OCI-LY7 (cell line): Measurements from ENCODE around the gene CEP72. TPM values are rescaled to one million over a fixed set of nuclear protein-coding genes. Genes with fewer than 3 reads are reported as not detected.
"Not testable (repeated sequence)": the region's sequence is repeated elsewhere in the genome, so short reads cannot be mapped to it uniquely, and the experiment has no call there.

Experiments used
- BruUV-seq: library from RNA; stranded (reverse); fragments of 400-500 nt; replicated peaks from 2 replicates; lab custom pipeline; 2021; lab: Mats Ljungman, UMichigan
- CTCF ChIA-PET: fragments of 300-600 bp; sonication (Branson Sonifier 250); formaldehyde crosslinking; loops from one replicate; lab custom pipeline; 2022; ENCODE audit warnings: antibody characterized with exemption; ENCODE audit not compliant: unreplicated experiment; lab: Charles Lee
- POLR2A ChIA-PET: fragments of 300-600 bp; sonication (Branson Sonifier 250); formaldehyde crosslinking; loops from one replicate; lab custom pipeline; 2022; ENCODE audit warnings: antibody characterized with exemption; lab: Charles Lee
- DNase-seq: peaks from one replicate; pipeline ENCODE4 v3.0.0-alpha.2; 2015; ENCODE audit warnings: low spot score
- H2AFZ ChIP-seq: fragments of 200-600 bp; sonication (generic), shearing (Covaris generic); 2 replicates; pipeline ENCODE4 v1.6.1; 2014; ENCODE audit warnings: mild to moderate bottlenecking, antibody characterized with exemption, low read length, moderate library complexity
- H3K27ac ChIP-seq: fragments of 200-600 bp; sonication (generic); 2 replicates; pipeline ENCODE4 v1.5.1; 2014; ENCODE audit warnings: mixed run types, low read depth, mild to moderate bottlenecking, moderate library complexity, low read length, inconsistent platforms; ENCODE audit not compliant: poor library complexity, severe bottlenecking
- H3K36me3 ChIP-seq: fragments of 200-600 bp; sonication (generic); 2 replicates; pipeline ENCODE4 v1.6.1; 2014; ENCODE audit warnings: mild to moderate bottlenecking, antibody characterized with exemption, low read length, moderate library complexity, mixed read lengths; ENCODE audit not compliant: insufficient read depth
- H3K4me1 ChIP-seq: fragments of 200-600 bp; sonication (generic); 2 replicates; pipeline ENCODE4 v1.5.1; 2014; ENCODE audit warnings: mild to moderate bottlenecking, low read length; ENCODE audit not compliant: insufficient read depth, poor library complexity, severe bottlenecking
- H3K4me2 ChIP-seq: fragments of 200-600 bp; sonication (generic); 2 replicates; pipeline ENCODE4 v1.6.1; 2014; ENCODE audit warnings: mild to moderate bottlenecking, low read length
- H3K4me3 ChIP-seq: fragments of 200-600 bp; sonication (generic); 2 replicates; pipeline ENCODE4 v1.5.1; 2014; ENCODE audit warnings: mild to moderate bottlenecking, low read depth, low read length; ENCODE audit not compliant: poor library complexity, severe bottlenecking
- H3K79me2 ChIP-seq: fragments of 200-600 bp; sonication (generic); 2 replicates; pipeline ENCODE4 v1.6.1; 2016; ENCODE audit warnings: low read depth, mild to moderate bottlenecking, low read length, moderate library complexity, mixed read lengths; ENCODE audit not compliant: insufficient read depth
- H3K9me2 ChIP-seq: fragments of 200-600 bp; sonication (generic); 2 replicates; pipeline ENCODE4 v1.6.1; 2016; ENCODE audit warnings: mild to moderate bottlenecking, low read length, mixed read lengths; ENCODE audit not compliant: insufficient read depth
- H3K9me3 ChIP-seq: fragments of 200-600 bp; sonication (generic); 2 replicates; pipeline ENCODE4 v1.6.1; 2014; ENCODE audit warnings: mild to moderate bottlenecking, mixed run types, low read length, mixed read lengths
- H4K20me1 ChIP-seq: fragments of 200-600 bp; sonication (generic); 2 replicates; pipeline ENCODE4 v1.6.1; 2014; ENCODE audit warnings: mild to moderate bottlenecking, antibody characterized with exemption, low read length, moderate library complexity, mixed read lengths; ENCODE audit not compliant: insufficient read depth
- CTCF ChIP-seq: fragments of 200-600 bp; sonication (generic); conservative IDR thresholded peaks from 2 replicates; pipeline ENCODE4 v1.5.1; 2014; ENCODE audit warnings: mild to moderate bottlenecking, antibody characterized with exemption, low read length, moderate library complexity, mixed read lengths
- EZH2phosphoT487 ChIP-seq: fragments of 200-600 bp; sonication (generic); IDR thresholded peaks from 2 replicates; pipeline ENCODE4 v1.6.1; 2018; ENCODE audit warnings: low read depth, borderline replicate concordance, mild to moderate bottlenecking, mixed run types, antibody characterized with exemption, low read length, moderate library complexity, mixed read lengths
- intact Hi-C: fragments of 100-400 bp; cut with micrococcal nuclease; formaldehyde crosslinking; loops from one replicate; pipeline ENCODE4 v1.10.0; 2022; ENCODE audit not compliant: unreplicated experiment
- total RNA-seq, 2 experiments: library from RNA; depleted of rRNA in 1 of 2; stranded (reverse); fragments of >200 nt in 1 of 2; shearing (Covaris generic) in 1 of 2; gene quantifications; 2 replicates each; pipeline ENCODE4 v1.2.3, GENCODE V29; 2014 to 2022

Gene CEP72
- total RNA-seq, 2 experiments from 2014 or later, result 26.9 to 42.7 TPM

GRCh38 chr5:676699-677076 lies 64.5 kb downstream of the CEP72 start:
- H4K20me1 ChIP-seq, result no peaks in the 10 kb centered on the region
- H3K4me1 ChIP-seq, result no peaks in the 10 kb centered on the region
- intact Hi-C loops, result no loop called here
- H3K9me2 ChIP-seq, result no peaks in the 10 kb centered on the region
- POLR2A ChIA-PET, result no interaction called here
- H3K36me3 ChIP-seq, result no peaks in the 10 kb centered on the region
- TF ChIP-seq CTCF, result no peak
- no peak for TF ChIP-seq EZH2phosphoT487
- no peaks in the 10 kb centered on the region for H3K79me2 ChIP-seq
- no peak overlapping the region for H2AFZ ChIP-seq
- no peaks in the 10 kb centered on the region for H3K9me3 ChIP-seq
- no peak for DNase-seq
- BruUV-seq, result no TSS peak
- H3K4me3 ChIP-seq, result no peak overlapping the region
- H3K4me2 ChIP-seq, result no peak overlapping the region
- H3K27ac ChIP-seq, result no peak overlapping the region
- CTCF ChIA-PET, result no interaction called here

GRCh38 chr5:677131-678101 lies 65.3 kb downstream of the CEP72 start:
- no peak for TF ChIP-seq CTCF
- TF ChIP-seq EZH2phosphoT487, result no peak
- Histone ChIP-seq H3K27ac (no peak overlapping the region), H3K4me2 (no peak overlapping the region), H3K36me3 (no peaks in the 10 kb centered on the region), H3K9me2 (no peaks in the 10 kb centered on the region), H3K4me3 (no peak overlapping the region), H3K9me3 (no peaks in the 10 kb centered on the region), H3K79me2 (no peaks in the 10 kb centered on the region), H2AFZ (no peak overlapping the region), H4K20me1 (no peaks in the 10 kb centered on the region), H3K4me1 (no peaks in the 10 kb centered on the region)
- no peak for DNase-seq
- ChIA-PET CTCF (no interaction called here), POLR2A (no interaction called here)
- BruUV-seq, result no TSS peak
- intact Hi-C loops, result no loop called here

- CTCF ChIA-PET, POLR2A ChIA-PET, H3K79me2 ChIP-seq, H4K20me1 ChIP-seq, H3K9me3 ChIP-seq, H3K36me3 ChIP-seq, DNase-seq, BruUV-seq, H3K4me1 ChIP-seq, H2AFZ ChIP-seq, intact Hi-C loops, H3K9me2 ChIP-seq, H3K4me3 ChIP-seq, H3K27ac ChIP-seq, H3K4me2 ChIP-seq: not testable (repeated sequence)
These were observed 66.4 kb downstream of the CEP72 start for GRCh38 chr5:678521-678920.

GRCh38 chr5:679166-679895 lies 67.2 kb downstream of the CEP72 start:
- H3K79me2 ChIP-seq, H3K4me1 ChIP-seq, H3K4me2 ChIP-seq, H3K27ac ChIP-seq, H2AFZ ChIP-seq, H4K20me1 ChIP-seq, H3K4me3 ChIP-seq, H3K9me3 ChIP-seq, H3K36me3 ChIP-seq, H3K9me2 ChIP-seq, POLR2A ChIA-PET, BruUV-seq, DNase-seq, intact Hi-C loops, CTCF ChIA-PET: not testable (repeated sequence)
